IMR-90 (cell line): ENCODE data around the gene DCHS2. TPM values are rescaled to one million over a fixed set of nuclear protein-coding genes. Genes with fewer than 3 reads are reported as not detected.

Experiments
- ATAC-seq: fragments of 200-7000 bp; cut with Tn5 transposase; 2 replicates; pipeline ENCODE4 v1.9.1; 2020; ENCODE audit warnings: low read depth, mild to moderate bottlenecking, moderate library complexity
- BruUV-seq: library from RNA; stranded (reverse); fragments of 400-500 nt; replicated peaks from 2 replicates; lab custom pipeline; 2021; lab: Mats Ljungman, UMichigan
- CTCF ChIA-PET: fragments of 300-600 bp; formaldehyde crosslinking; extraction: SDS; loops from one replicate; lab custom pipeline; 2021; ENCODE audit warnings: antibody characterized with exemption; lab: Yijun Ruan, JAX
- POLR2A ChIA-PET: fragments of 300-600 bp; sonication (Branson Sonifier 250); formaldehyde crosslinking; loops from one replicate; lab custom pipeline; 2022; ENCODE audit warnings: antibody characterized with exemption; ENCODE audit not compliant: unreplicated experiment; lab: Charles Lee
- DNase-seq: peaks from one replicate; pipeline ENCODE4 v3.0.0; 2013
- H2AFZ ChIP-seq: replicated peaks from 2 replicates; pipeline ENCODE3; 2013; ENCODE audit warnings: low read length, mild to moderate bottlenecking; ENCODE audit not compliant: poor library complexity
- H2AK5ac ChIP-seq: 2 replicates; pipeline ENCODE4 v1.6.1; 2013; ENCODE audit warnings: low read depth, low read length, inconsistent platforms
- H2AK9ac ChIP-seq: replicated peaks from 2 replicates; pipeline ENCODE3; 2013; ENCODE audit warnings: mild to moderate bottlenecking, low read depth, low read length, moderate library complexity; ENCODE audit not compliant: poor library complexity
- H2BK120ac ChIP-seq: 2 replicates; pipeline ENCODE4 v1.6.1; 2013; ENCODE audit warnings: low read depth, low read length, inconsistent platforms
- H2BK15ac ChIP-seq: 3 replicates; pipeline ENCODE4 v1.6.1; 2013; ENCODE audit warnings: low read depth, low read length, inconsistent platforms
- H2BK20ac ChIP-seq: 2 replicates; pipeline ENCODE4 v1.6.1; 2013; ENCODE audit warnings: low read depth, mild to moderate bottlenecking, inconsistent platforms, low read length, moderate library complexity
- H2BK5ac ChIP-seq: 2 replicates; pipeline ENCODE4 v1.6.1; 2013; ENCODE audit warnings: mild to moderate bottlenecking, low read depth, low read length, inconsistent platforms; ENCODE audit not compliant: poor library complexity, severe bottlenecking
- H3K14ac ChIP-seq: replicated peaks from 2 replicates; pipeline ENCODE4 v1.6.1; 2013; ENCODE audit warnings: low read depth, low read length, inconsistent platforms
- H3K18ac ChIP-seq: 2 replicates; pipeline ENCODE4 v1.6.1; 2013; ENCODE audit warnings: low read depth, low read length, control low read depth
- H3K23ac ChIP-seq: 2 replicates; pipeline ENCODE4 v1.6.1; 2013; ENCODE audit warnings: low read depth, low read length, inconsistent platforms
- H3K27ac ChIP-seq: 2 replicates; pipeline ENCODE4 v1.5.1; 2013; ENCODE audit warnings: mild to moderate bottlenecking, control low read depth, low read length; ENCODE audit not compliant: insufficient read depth
- H3K27me3 ChIP-seq: 2 replicates; pipeline ENCODE4 v1.6.1; 2013; ENCODE audit warnings: low read length; ENCODE audit not compliant: control insufficient read depth, insufficient read depth
- H3K36me3 ChIP-seq: 2 replicates; pipeline ENCODE4 v1.6.1; 2013; ENCODE audit warnings: low read length, mixed read lengths; ENCODE audit not compliant: control insufficient read depth, insufficient read depth
- H3K4ac ChIP-seq: 2 replicates; pipeline ENCODE4 v1.6.1; 2013; ENCODE audit warnings: low read depth, low read length, inconsistent platforms
- H3K4me1 ChIP-seq: 2 replicates; pipeline ENCODE4 v1.6.1; 2013; ENCODE audit warnings: low read length, mixed read lengths; ENCODE audit not compliant: control insufficient read depth, insufficient read depth
- H3K4me2 ChIP-seq: 2 replicates; pipeline ENCODE4 v1.6.1; 2013; ENCODE audit warnings: low read depth, mild to moderate bottlenecking, control low read depth, low read length, moderate library complexity
- H3K4me3 ChIP-seq: 2 replicates; pipeline ENCODE4 v1.5.1; 2013; ENCODE audit warnings: low read depth, mild to moderate bottlenecking, control low read depth, low read length, moderate library complexity; ENCODE audit not compliant: insufficient read depth
- H3K56ac ChIP-seq: 2 replicates; pipeline ENCODE4 v1.6.1; 2013; ENCODE audit warnings: low read length, inconsistent platforms; ENCODE audit not compliant: insufficient read depth; ENCODE audit errors: extremely low read depth
- H3K79me1 ChIP-seq, 2 experiments: 2 replicates each; pipeline ENCODE4 v1.6.1; 2013; ENCODE audit warnings: low read length in 2 of 2, inconsistent platforms in 1 of 2, low read depth in 1 of 2
- H3K9ac ChIP-seq: 2 replicates; pipeline ENCODE4 v1.6.1; 2013; ENCODE audit warnings: low read depth, low read length, control low read depth
- H3K9me1 ChIP-seq: 2 replicates; pipeline ENCODE4 v1.6.1; 2013; ENCODE audit warnings: low read length, inconsistent platforms; ENCODE audit not compliant: insufficient read depth
- H3K9me3 ChIP-seq: 2 replicates; pipeline ENCODE4 v1.6.1; 2013; ENCODE audit warnings: low read length; ENCODE audit not compliant: control insufficient read depth, insufficient read depth
- H4K20me1 ChIP-seq: 2 replicates; pipeline ENCODE4 v1.6.1; 2013; ENCODE audit warnings: low read length, inconsistent platforms; ENCODE audit not compliant: insufficient read depth
- H4K5ac ChIP-seq: 2 replicates; pipeline ENCODE4 v1.6.1; 2013; ENCODE audit warnings: mild to moderate bottlenecking, low read depth, low read length, control low read depth
- H4K8ac ChIP-seq, 2 experiments: 2 replicates each; pipeline ENCODE4 v1.6.1; 2013; ENCODE audit warnings: low read depth in 2 of 2, low read length in 2 of 2, control low read depth in 1 of 2, inconsistent platforms in 1 of 2
- H4K91ac ChIP-seq: 2 replicates; pipeline ENCODE4 v1.6.1; 2013; ENCODE audit warnings: low read depth, low read length, inconsistent platforms; ENCODE audit not compliant: insufficient read depth
- BHLHE40 ChIP-seq: fragments of 150-350 bp; IDR thresholded peaks from 2 replicates; pipeline ENCODE4 v1.6.1; 2016; ENCODE audit warnings: mild to moderate bottlenecking, low read depth, low read length
- CEBPB ChIP-seq: IDR thresholded peaks from 2 replicates; pipeline ENCODE4 v1.6.1; 2012; ENCODE audit warnings: low read depth, low read length, improper control_type of control experiment
- CHD1 ChIP-seq: IDR thresholded peaks from 2 replicates; pipeline ENCODE4 v1.6.1; 2012; ENCODE audit warnings: low read depth, low read length, improper control_type of control experiment
- CTCF ChIP-seq: conservative IDR thresholded peaks from 2 replicates; pipeline ENCODE4 v1.5.1; 2012; ENCODE audit warnings: mild to moderate bottlenecking, low read depth, low read length, improper control_type of control experiment
- FOS ChIP-seq: fragments of 150-350 bp; IDR thresholded peaks from 2 replicates; pipeline ENCODE4 v1.6.1; 2016; ENCODE audit warnings: low read depth, low read length
- MAFK ChIP-seq: IDR thresholded peaks from 2 replicates; pipeline ENCODE4 v1.6.1; 2012; ENCODE audit warnings: low read depth, low read length, improper control_type of control experiment
- NFE2L2 ChIP-seq: fragments of 150-350 bp; IDR thresholded peaks from 2 replicates; pipeline ENCODE4 v1.6.1; 2016; ENCODE audit warnings: low read depth, mild to moderate bottlenecking, low read length
- POLR2A ChIP-seq: IDR thresholded peaks from 2 replicates; pipeline ENCODE4 v1.6.1; 2012; ENCODE audit warnings: mild to moderate bottlenecking, low read depth, low read length
- RAD21 ChIP-seq: IDR thresholded peaks from 2 replicates; pipeline ENCODE4 v1.6.1; 2012; ENCODE audit warnings: low read length, improper control_type of control experiment
- RCOR1 ChIP-seq: IDR thresholded peaks from 2 replicates; pipeline ENCODE4 v1.6.1; 2012; ENCODE audit warnings: mild to moderate bottlenecking, low read length, improper control_type of control experiment; ENCODE audit not compliant: insufficient replicate concordance
- RFX5 ChIP-seq: IDR thresholded peaks from 2 replicates; pipeline ENCODE4 v1.8.0; 2012; ENCODE audit warnings: low read depth, mild to moderate bottlenecking, low read length, moderate library complexity
- SMC3 ChIP-seq: fragments of 150-350 bp; IDR thresholded peaks from 2 replicates; pipeline ENCODE4 v1.6.1; 2016; ENCODE audit warnings: low read depth, mild to moderate bottlenecking, antibody characterized with exemption, low read length, moderate library complexity
- USF2 ChIP-seq: fragments of 150-350 bp; IDR thresholded peaks from 2 replicates; pipeline ENCODE4 v1.6.1; 2017; ENCODE audit warnings: mild to moderate bottlenecking, antibody characterized with exemption, low read length, low read depth
- WGBS, 2 experiments: methylation state at CpG; one replicate each; pipeline versions ENCODE4 v1.1.5 to v1.1.7; 2013; ENCODE audit warnings: missing lambda C conversion rate in 2 of 2; ENCODE audit not compliant: insufficient read length in 1 of 2; ENCODE audit errors: extremely low coverage in 2 of 2; 5-methylcytosine and 5-hydroxymethylcytosine counted together
- dilution Hi-C: fragments of 300-500 bp; cut with HindIII; formaldehyde crosslinking; loops from one replicate; pipeline ENCODE4 v1.14.3; 2018; ENCODE audit warnings: low sequenced_read_pairs; ENCODE audit not compliant: unreplicated experiment
- in situ Hi-C: fragments of 300-500 bp; cut with MboI; formaldehyde crosslinking; loops from 3 replicates; pipeline ENCODE4 v1.14.3; 2019; ENCODE audit warnings: low sequenced_read_pairs, inconsistent platforms, mixed read lengths
- intact Hi-C: fragments of 100-400 bp; cut with micrococcal nuclease; formaldehyde crosslinking; loops from 2 replicates; pipeline ENCODE4 v1.10.0; 2022
- polyA plus RNA-seq, 3 experiments: library from polyadenylated mRNA; depleted of rRNA; stranded (reverse); fragments of >200 nt; gene quantifications; 2 replicates each; pipeline ENCODE4 v1.2.3, GENCODE V29; 2012; ENCODE audit warnings: low replicate concordance in 1 of 3
- total RNA-seq: library from RNA; depleted of rRNA; stranded (reverse); fragments of >200 nt; gene quantifications from 2 replicates; pipeline ENCODE4 v1.2.3, GENCODE V29; 2012
- TF ChIP-seq, protein P1 (sequence below): fragments of 150-350 bp; IDR thresholded peaks from 2 replicates; pipeline ENCODE4 v1.6.1; 2016; ENCODE audit warnings: low read depth, mild to moderate bottlenecking, low read length, moderate library complexity, borderline replicate concordance

Gene DCHS2
- total and polyA plus RNA-seq, 2 of the 4 experiments (the other 2 are of a cell fraction) = not detected

DNA sequence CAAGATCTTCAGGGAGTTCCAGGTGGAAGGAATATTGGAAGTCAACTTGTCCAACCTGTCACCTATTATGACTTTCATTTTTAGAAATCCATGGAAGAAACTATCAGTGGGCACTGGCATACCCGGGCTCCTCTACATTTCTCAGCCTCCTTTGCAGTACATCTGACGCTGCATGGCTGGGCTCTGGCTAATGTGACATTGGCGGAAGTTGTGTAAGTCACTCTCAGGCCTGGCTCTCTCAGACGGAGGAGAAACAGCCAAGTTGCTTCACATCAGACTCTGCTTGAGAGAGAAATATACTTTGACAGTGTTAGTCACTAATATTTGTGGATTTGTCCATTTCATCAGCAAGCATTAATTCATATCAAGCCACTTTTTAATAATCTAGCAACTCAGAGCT, 4.5 kb downstream of the DCHS2 start:
- no peak for DNase-seq
- no peak for ATAC-seq
- H3K14ac ChIP-seq = no peak overlapping the region
- no peak overlapping the region for H2AFZ ChIP-seq
- no peak overlapping the region for H2BK15ac ChIP-seq
- intact Hi-C loops (no loop called here), in situ Hi-C loops (no loop called here), dilution Hi-C loops (no loop called here)
- no peak overlapping the region for H3K27ac ChIP-seq
- H3K56ac ChIP-seq = no peak overlapping the region
- no TSS peak for BruUV-seq
- no peaks in the 10 kb centered on the region for H3K9me1 ChIP-seq
- H4K8ac ChIP-seq = no peak overlapping the region
- no peak overlapping the region for H3K23ac ChIP-seq
- WGBS, 2 experiments = 20% methylated on average over 1 of the region's 4 CpGs; no CpG with 5 or more reads in 1 of the 2 experiments
- no peak overlapping the region for H2BK5ac ChIP-seq
- peaks cover 28% of the 10 kb centered on the region for H3K27me3 ChIP-seq
- H4K20me1 ChIP-seq = no peaks in the 10 kb centered on the region
- no peak overlapping the region for H4K5ac ChIP-seq
- H3K4me2 ChIP-seq = no peak overlapping the region
- H2BK20ac ChIP-seq = no peak overlapping the region
- H3K36me3 ChIP-seq = no peaks in the 10 kb centered on the region
- TF ChIP-seq SMC3 (no peak), CHD1 (no peak), FOS (no peak), CTCF (no peak), USF2 (no peak), POLR2A (no peak), NFE2L2 (no peak), MAFK (no peak), CEBPB (no peak), RFX5 (no peak), RCOR1 (no peak), RAD21 (no peak), BHLHE40 (no peak)
- TF ChIP-seq, protein P1, sequence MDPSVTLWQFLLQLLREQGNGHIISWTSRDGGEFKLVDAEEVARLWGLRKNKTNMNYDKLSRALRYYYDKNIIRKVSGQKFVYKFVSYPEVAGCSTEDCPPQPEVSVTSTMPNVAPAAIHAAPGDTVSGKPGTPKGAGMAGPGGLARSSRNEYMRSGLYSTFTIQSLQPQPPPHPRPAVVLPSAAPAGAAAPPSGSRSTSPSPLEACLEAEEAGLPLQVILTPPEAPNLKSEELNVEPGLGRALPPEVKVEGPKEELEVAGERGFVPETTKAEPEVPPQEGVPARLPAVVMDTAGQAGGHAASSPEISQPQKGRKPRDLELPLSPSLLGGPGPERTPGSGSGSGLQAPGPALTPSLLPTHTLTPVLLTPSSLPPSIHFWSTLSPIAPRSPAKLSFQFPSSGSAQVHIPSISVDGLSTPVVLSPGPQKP = no peak
- no peak overlapping the region for H2AK5ac ChIP-seq
- H3K4ac ChIP-seq = no peak overlapping the region
- CTCF ChIA-PET = interaction anchor here (0.8 kb wide), 1 partner anchor 12 kb away, joined by 3 read pairs; no protein-coding TSS in a partner anchor
- no peak overlapping the region for H3K4me3 ChIP-seq
- H2AK9ac ChIP-seq = no peak overlapping the region
- no peak overlapping the region for H3K18ac ChIP-seq
- no peaks in the 10 kb centered on the region for H3K4me1 ChIP-seq
- H3K9ac ChIP-seq = no peak overlapping the region
- no peak overlapping the region for H2BK120ac ChIP-seq
- POLR2A ChIA-PET = no interaction called here
- H3K79me1 ChIP-seq = no peaks in the 10 kb centered on the region
- no peak overlapping the region for H4K91ac ChIP-seq
- H3K9me3 ChIP-seq = no peaks in the 10 kb centered on the region
